GM23248 (cell line): ENCODE results near the gene TRIP12.

Source experiments
- EZH2 ChIP-seq: fragments of 200-600 bp; sonication (generic); IDR thresholded peaks from 2 replicates; pipeline ENCODE4 v1.6.1; 2018; ENCODE audit warnings: antibody characterized with exemption, mild to moderate bottlenecking; ENCODE audit not compliant: insufficient read depth, poor library complexity, severe bottlenecking
- EZH2phosphoT487 ChIP-seq: fragments of 200-600 bp; sonication (generic); IDR thresholded peaks from 2 replicates; pipeline ENCODE4 v1.6.1; 2018; ENCODE audit warnings: antibody characterized with exemption, moderate library complexity, mild to moderate bottlenecking, low read depth; ENCODE audit not compliant: insufficient read depth

DNA sequence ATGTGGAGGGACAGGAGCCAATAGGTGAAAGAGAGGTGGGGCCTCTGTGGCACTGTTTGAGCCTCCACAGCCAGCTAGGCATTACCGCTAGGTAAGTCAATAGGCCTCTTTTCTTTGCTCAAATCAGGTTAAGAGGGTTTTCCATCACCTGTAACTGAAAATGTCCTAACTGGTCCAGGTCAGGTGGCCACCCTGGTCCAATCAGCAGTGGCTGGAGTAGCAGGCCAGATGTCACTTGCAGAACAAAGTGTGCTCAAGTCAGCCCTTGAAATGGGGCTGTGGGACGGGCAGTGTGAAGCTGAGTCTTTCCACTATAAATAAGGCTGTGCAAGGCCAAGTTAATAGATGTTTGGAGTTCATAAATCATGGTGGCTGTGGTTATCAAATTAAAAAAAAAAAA is 21.4 kb upstream of the TRIP12 start:
- TF ChIP-seq EZH2 (no peak), EZH2phosphoT487 (no peak)
